Hematopoietic multipotent progenitor cell treated with erythropoietin and hydrocortisone succinate and interleukin-3 and kit ligand, for 4 days (in vitro differentiated cells): ENCODE measurements around the gene ETV6.

Experiments
- DNase-seq: peaks from one replicate; pipeline ENCODE4 v3.0.0-alpha.2; 2015

Gene ETV6

GRCh38 chr12:11648514-11649412 is 711 bp upstream of the ETV6 start:
- DNase-seq, result peak; percentile 95

GRCh38 chr12:11650286-11651281 is 1.1 kb downstream of the ETV6 start:
- peak; percentile 87 for DNase-seq

- DNase-seq, result peak; percentile 58
These were observed 1.9 kb downstream of the ETV6 start for GRCh38 chr12:11651381-11651780.

GRCh38 chr12:11651785-11652184 is 2.3 kb downstream of the ETV6 start:
- DNase-seq, result peak; percentile 66

GRCh38 chr12:11652351-11653040 is 3.0 kb downstream of the ETV6 start:
- DNase-seq, result peak; percentile 82

- DNase-seq, result peak; percentile 90
These were observed 3.8 kb downstream of the ETV6 start for GRCh38 chr12:11653215-11653753.

GRCh38 chr12:11654338-11654737 is 4.9 kb downstream of the ETV6 start:
- DNase-seq, result peak; percentile 47

GRCh38 chr12:11654802-11655201 is 5.3 kb downstream of the ETV6 start:
- DNase-seq, result no peak

- DNase-seq, result no peak
These were observed 6.4 kb downstream of the ETV6 start for GRCh38 chr12:11655842-11656241.

GRCh38 chr12:11656550-11656949 is 7.1 kb downstream of the ETV6 start:
- DNase-seq, result no peak

GRCh38 chr12:11657511-11657910 is 8.0 kb downstream of the ETV6 start:
- no peak for DNase-seq

- DNase-seq, result no peak
These were observed 9.3 kb downstream of the ETV6 start for GRCh38 chr12:11658791-11659190.

GRCh38 chr12:11660624-11661023 is 11.2 kb downstream of the ETV6 start:
- DNase-seq, result no peak

- no peak for DNase-seq
These were observed 12.1 kb downstream of the ETV6 start for GRCh38 chr12:11661491-11662089.

- no peak for DNase-seq
These were observed 12.9 kb downstream of the ETV6 start for GRCh38 chr12:11662369-11662768.

GRCh38 chr12:11663130-11663529 is 13.7 kb downstream of the ETV6 start:
- no peak for DNase-seq

GRCh38 chr12:11664101-11664500 is 14.6 kb downstream of the ETV6 start:
- DNase-seq, result no peak

GRCh38 chr12:11666131-11667050 is 16.9 kb downstream of the ETV6 start:
- DNase-seq, result no peak

GRCh38 chr12:11667171-11667570 is 17.7 kb downstream of the ETV6 start:
- DNase-seq, result peak; percentile 65

- DNase-seq, result peak; percentile 45
These were observed 19.1 kb downstream of the ETV6 start for GRCh38 chr12:11668611-11669010.

GRCh38 chr12:11669348-11669747 is 19.9 kb downstream of the ETV6 start:
- DNase-seq, result peak; percentile 61
